Ectodermal cell (in vitro differentiated cells): ENCODE data around the gene ACY1.
A peak's percentile ranks its signal among the peaks of the same experiment; 100 is the strongest.

Source experiments
- H3K27ac ChIP-seq: 2 replicates; pipeline ENCODE4 v1.7.0; 2013; ENCODE audit warnings: mild to moderate bottlenecking, low read depth, low read length; ENCODE audit not compliant: insufficient read depth, poor library complexity, severe bottlenecking
- H3K27me3 ChIP-seq: 2 replicates; pipeline ENCODE4 v1.7.0; 2013; ENCODE audit warnings: mild to moderate bottlenecking, low read length; ENCODE audit not compliant: insufficient read depth, control insufficient read depth, poor library complexity, severe bottlenecking
- H3K36me3 ChIP-seq: one replicate; pipeline ENCODE4 v1.7.0; 2013; ENCODE audit warnings: low read length; ENCODE audit not compliant: control insufficient read depth, insufficient read depth
- H3K4me1 ChIP-seq: one replicate; pipeline ENCODE4 v1.7.0; 2013; ENCODE audit warnings: low read length; ENCODE audit not compliant: control insufficient read depth, insufficient read depth
- H3K4me3 ChIP-seq: 2 replicates; pipeline ENCODE4 v1.7.0; 2013; ENCODE audit warnings: low read depth, low read length, control low read depth; ENCODE audit not compliant: insufficient read depth
- H3K9me3 ChIP-seq: 2 replicates; pipeline ENCODE4 v1.7.0; 2013; ENCODE audit warnings: mild to moderate bottlenecking, low read length, moderate library complexity; ENCODE audit not compliant: control insufficient read depth
- WGBS, 2 experiments: methylation state at CpG; one replicate each; pipeline ENCODE4 v1.1.7; 2013; ENCODE audit warnings: missing lambda C conversion rate in 2 of 2; 5-methylcytosine and 5-hydroxymethylcytosine counted together

ACY1 gene

GRCh38 chr3:51941463-51941797, 41.9 kb upstream of the ACY1 start:
- peaks cover 3% of the 10 kb centered on the region for H3K4me1 ChIP-seq
- peak overlapping the region; percentile 94 for H3K4me3 ChIP-seq
- no peaks in the 10 kb centered on the region for H3K27me3 ChIP-seq
- no peaks in the 10 kb centered on the region for H3K9me3 ChIP-seq
- WGBS, 2 experiments = 0 to 1% methylated on average over 20 of the region's 20 CpGs
- peak overlapping the region; percentile 48 for H3K27ac ChIP-seq
- H3K36me3 ChIP-seq = peaks cover 3% of the 10 kb centered on the region

GRCh38 chr3:51941798-51942602, 41.3 kb upstream of the ACY1 start, which contains the start of the genes PARP3 and RRP9:
PARP3 (plus strand) TSS chr3:51942363; CDS start chr3:51943356, 993 bp downstream.
RRP9 (minus strand) TSS chr3:51941904; CDS start chr3:51941867, 37 bp downstream.
- Histone ChIP-seq H3K27me3 (no peaks in the 10 kb centered on the region), H3K4me1 (peaks cover 3% of the 10 kb centered on the region), H3K9me3 (no peaks in the 10 kb centered on the region), H3K4me3 (peak within 1 kb of the TSS; percentile 94), H3K36me3 (peaks cover 3% of the 10 kb centered on the region), H3K27ac (peak within 1 kb of the TSS; percentile 48)
- WGBS, 2 experiments = 7% methylated on average over 67 of the region's 67 CpGs

GRCh38 chr3:51942603-51943450, 40.5 kb upstream of the ACY1 start:
- Histone ChIP-seq H3K36me3 (peaks cover 2% of the 10 kb centered on the region), H3K27ac (no peak overlapping the region), H3K4me1 (peaks cover 3% of the 10 kb centered on the region), H3K4me3 (peak overlapping the region; percentile 94), H3K27me3 (no peaks in the 10 kb centered on the region), H3K9me3 (no peaks in the 10 kb centered on the region)
- 83 to 86% methylated on average over 17 of the region's 17 CpGs for WGBS, 2 experiments

DNA sequence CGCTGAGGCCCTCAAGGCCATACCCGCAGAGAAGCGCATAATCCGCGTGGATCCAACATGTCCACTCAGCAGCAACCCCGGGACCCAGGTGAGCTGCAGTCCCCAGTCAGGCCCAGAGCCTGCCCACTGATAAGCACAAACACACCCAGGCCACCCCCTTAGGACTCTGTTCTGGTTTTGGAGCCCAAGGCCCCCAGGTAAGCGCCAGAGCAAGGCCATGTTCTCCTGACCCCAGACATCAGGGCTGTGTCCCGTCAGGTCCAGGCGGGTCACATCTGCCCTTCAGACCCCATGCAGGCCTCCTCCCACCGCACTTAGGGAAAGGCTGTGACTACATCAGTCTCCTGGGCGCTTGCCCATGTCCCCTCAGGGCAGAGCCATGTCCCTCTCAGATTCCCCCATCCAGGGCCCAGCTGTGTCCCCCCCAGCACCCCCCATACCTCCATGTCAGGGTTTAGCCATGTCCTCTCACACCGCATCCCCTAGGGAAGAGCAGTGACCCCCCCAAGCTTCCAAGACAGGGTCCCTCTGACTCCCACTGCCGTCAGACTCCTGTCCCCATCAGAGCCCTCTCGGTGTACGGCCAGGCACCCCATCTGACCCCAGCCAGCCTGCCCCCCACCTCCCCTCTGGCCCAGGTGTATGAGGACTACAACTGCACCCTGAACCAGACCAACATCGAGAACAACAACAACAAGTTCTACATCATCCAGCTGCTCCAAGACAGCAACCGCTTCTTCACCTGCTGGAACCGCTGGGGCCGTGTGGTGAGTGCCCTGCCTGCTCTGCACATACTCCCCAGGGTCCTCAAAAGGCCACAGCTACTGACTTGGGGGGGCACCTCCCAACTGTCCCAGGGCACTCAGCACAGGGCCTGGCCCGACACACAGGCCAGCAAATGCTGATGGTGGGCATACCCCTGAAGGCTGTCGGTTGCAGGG, 39.6 kb upstream of the ACY1 start:
- Histone ChIP-seq H3K27ac (no peak overlapping the region), H3K36me3 (no peaks in the 10 kb centered on the region), H3K4me1 (peaks cover 3% of the 10 kb centered on the region), H3K9me3 (no peaks in the 10 kb centered on the region), H3K27me3 (no peaks in the 10 kb centered on the region), H3K4me3 (no peak overlapping the region)
- WGBS, 2 experiments = 93 to 94% methylated on average over 21 of the region's 21 CpGs

DNA sequence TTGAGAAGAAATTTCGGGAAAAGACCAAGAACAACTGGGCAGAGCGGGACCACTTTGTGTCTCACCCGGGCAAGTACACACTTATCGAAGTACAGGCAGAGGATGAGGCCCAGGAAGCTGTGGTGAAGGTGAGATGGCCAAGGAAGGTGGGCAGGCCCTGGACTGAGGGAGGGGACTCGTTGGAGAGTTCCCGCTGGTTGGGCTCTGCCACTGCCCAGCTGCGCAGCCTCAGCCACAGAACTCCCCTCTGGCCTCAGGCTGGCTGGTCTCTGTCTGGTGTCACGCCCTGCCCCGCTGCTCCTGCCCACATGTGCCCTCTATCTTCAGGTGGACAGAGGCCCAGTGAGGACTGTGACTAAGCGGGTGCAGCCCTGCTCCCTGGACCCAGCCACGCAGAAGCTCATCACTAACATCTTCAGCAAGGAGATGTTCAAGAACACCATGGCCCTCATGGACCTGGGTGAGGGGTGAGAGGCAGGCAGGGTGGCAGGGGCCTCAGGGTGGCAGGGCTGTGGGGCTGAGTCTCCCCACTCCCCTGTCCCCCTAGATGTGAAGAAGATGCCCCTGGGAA, 38.8 kb upstream of the ACY1 start:
- Histone ChIP-seq H3K4me1 (peaks cover 3% of the 10 kb centered on the region), H3K4me3 (no peak overlapping the region), H3K9me3 (no peaks in the 10 kb centered on the region), H3K36me3 (no peaks in the 10 kb centered on the region), H3K27ac (no peak overlapping the region), H3K27me3 (no peaks in the 10 kb centered on the region)
- WGBS, 2 experiments = 92% methylated on average over 11 of the region's 11 CpGs

- no peaks in the 10 kb centered on the region for H3K36me3 ChIP-seq
- H3K4me3 ChIP-seq = no peak overlapping the region
- 90 to 92% methylated on average over 18 of the region's 18 CpGs for WGBS, 2 experiments
- peaks cover 3% of the 10 kb centered on the region for H3K4me1 ChIP-seq
- peaks cover 6% of the 10 kb centered on the region for H3K27me3 ChIP-seq
- no peak overlapping the region for H3K27ac ChIP-seq
- H3K9me3 ChIP-seq = no peaks in the 10 kb centered on the region
These were observed 38.1 kb upstream of the ACY1 start for GRCh38 chr3:51945031-51945840.

DNA sequence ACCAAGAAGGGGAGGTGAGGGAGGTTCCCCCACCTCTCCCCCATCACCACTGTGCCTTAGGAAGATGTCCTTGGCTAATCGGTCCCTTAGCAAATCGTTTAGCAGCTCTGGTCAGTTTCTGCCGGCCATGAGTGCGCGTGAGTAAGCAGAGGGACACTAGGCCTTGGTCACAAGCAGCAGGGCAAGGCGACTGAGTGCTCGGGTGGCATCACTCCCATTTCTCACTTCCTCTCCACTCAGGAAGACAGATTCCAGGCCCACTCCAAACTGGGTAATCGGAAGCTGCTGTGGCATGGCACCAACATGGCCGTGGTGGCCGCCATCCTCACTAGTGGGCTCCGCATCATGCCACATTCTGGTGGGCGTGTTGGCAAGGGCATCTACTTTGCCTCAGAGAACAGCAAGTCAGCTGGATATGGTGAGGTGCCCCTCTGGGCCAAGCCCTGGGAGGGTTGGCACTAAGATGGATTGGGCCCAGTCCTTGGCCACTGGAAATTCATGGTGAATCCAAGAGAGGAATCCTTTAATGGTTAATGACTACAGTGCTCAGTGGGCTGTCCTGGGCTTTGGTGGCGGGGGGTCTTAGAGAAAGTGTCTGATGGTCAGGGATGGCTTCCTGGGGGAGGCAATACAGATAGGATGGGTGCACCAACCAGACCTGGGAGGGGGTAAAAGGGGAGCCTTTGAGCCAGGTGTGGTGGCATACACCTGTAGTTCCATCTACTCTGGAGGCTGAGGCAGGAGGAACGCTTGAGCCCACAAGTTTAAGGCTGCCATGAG, 37.2 kb upstream of the ACY1 start:
- no peaks in the 10 kb centered on the region for H3K36me3 ChIP-seq
- WGBS, 2 experiments = 92 to 95% methylated on average over 14 of the region's 14 CpGs
- H3K4me3 ChIP-seq = no peak overlapping the region
- H3K27ac ChIP-seq = no peak overlapping the region
- peaks cover 14% of the 10 kb centered on the region for H3K27me3 ChIP-seq
- H3K9me3 ChIP-seq = no peaks in the 10 kb centered on the region
- H3K4me1 ChIP-seq = no peaks in the 10 kb centered on the region

GRCh38 chr3:51946796-51947195, 36.5 kb upstream of the ACY1 start:
- WGBS, 2 experiments = 81 to 88% methylated on average over 4 of the region's 4 CpGs
- Histone ChIP-seq H3K4me3 (no peak overlapping the region), H3K27me3 (peaks cover 21% of the 10 kb centered on the region), H3K9me3 (no peaks in the 10 kb centered on the region), H3K27ac (no peak overlapping the region), H3K36me3 (no peaks in the 10 kb centered on the region), H3K4me1 (no peaks in the 10 kb centered on the region)
